ENCODE measurements around the gene TUG1.
A peak's percentile ranks its signal among the peaks of the same experiment; 100 is the strongest.

Gene TUG1

GRCh38 chr22:30968924-30969531 lies at the start of gene TUG1:
Gene TUG1 (plus strand): TSS chr22:30969265.
- peak; percentile 95 to 96 for DNase-seq (ENCODE audit: low read depth in 2 of 2)

GRCh38 chr22:30919973-30920372 lies 49.1 kb upstream of the TUG1 start:
- DNase-seq (ENCODE audit: low read depth in 2 of 2) = no peak

GRCh38 chr22:30920407-30920806 lies 48.7 kb upstream of the TUG1 start:
- peak; percentile 84 for DNase-seq (ENCODE audit: low read depth in 2 of 2)

- DNase-seq (ENCODE audit: low read depth in 2 of 2) = no peak
Measured at GRCh38 chr22:30921108-30921507, 48.0 kb upstream of the TUG1 start.

GRCh38 chr22:30922151-30922611 lies 46.9 kb upstream of the TUG1 start:
- DNase-seq (ENCODE audit: low read depth in 2 of 2) = peak; percentile 70 to 73

- no peak for DNase-seq (ENCODE audit: low read depth in 2 of 2)
Measured at GRCh38 chr22:30923168-30923900, 45.7 kb upstream of the TUG1 start.

GRCh38 chr22:30925667-30926066 lies 43.4 kb upstream of the TUG1 start:
- DNase-seq (ENCODE audit: low read depth in 2 of 2) = no peak

GRCh38 chr22:30926706-30927105 lies 42.4 kb upstream of the TUG1 start:
- DNase-seq (ENCODE audit: low read depth in 2 of 2) = no peak

- no peak for DNase-seq (ENCODE audit: low read depth in 2 of 2)
Measured at GRCh38 chr22:30927806-30928205, 41.3 kb upstream of the TUG1 start.

GRCh38 chr22:30928401-30928800 lies 40.7 kb upstream of the TUG1 start:
- DNase-seq (ENCODE audit: low read depth in 2 of 2) = no peak

GRCh38 chr22:30930228-30930627 lies 38.8 kb upstream of the TUG1 start:
- DNase-seq (ENCODE audit: low read depth in 2 of 2) = no peak

- no peak for DNase-seq (ENCODE audit: low read depth in 2 of 2)
Measured at GRCh38 chr22:30931541-30932300, 37.3 kb upstream of the TUG1 start.

- no peak for DNase-seq (ENCODE audit: low read depth in 2 of 2)
Measured at GRCh38 chr22:30932661-30933060, 36.4 kb upstream of the TUG1 start.

- DNase-seq (ENCODE audit: low read depth in 2 of 2) = no peak
Measured at GRCh38 chr22:30933457-30933856, 35.6 kb upstream of the TUG1 start.

GRCh38 chr22:30934053-30934452 lies 35.0 kb upstream of the TUG1 start:
- DNase-seq (ENCODE audit: low read depth in 2 of 2) = no peak

- DNase-seq (ENCODE audit: low read depth in 2 of 2) = peak in 1 of 2 donors; percentile 32
Measured at GRCh38 chr22:30940685-30941362, 28.2 kb upstream of the TUG1 start.

- no peak for DNase-seq (ENCODE audit: low read depth in 2 of 2)
Measured at GRCh38 chr22:30941363-30941740, 27.7 kb upstream of the TUG1 start.

GRCh38 chr22:30943368-30943767 lies 25.7 kb upstream of the TUG1 start:
- no peak for DNase-seq (ENCODE audit: low read depth in 2 of 2)

- DNase-seq (ENCODE audit: low read depth in 2 of 2) = no peak
Measured at GRCh38 chr22:30944986-30945385, 24.1 kb upstream of the TUG1 start.

- no peak for DNase-seq (ENCODE audit: low read depth in 2 of 2)
Measured at GRCh38 chr22:30945653-30946052, 23.4 kb upstream of the TUG1 start.

- no peak for DNase-seq (ENCODE audit: low read depth in 2 of 2)
Measured at GRCh38 chr22:30946354-30946753, 22.7 kb upstream of the TUG1 start.

GRCh38 chr22:30947173-30947815 lies 21.8 kb upstream of the TUG1 start:
- DNase-seq (ENCODE audit: low read depth in 2 of 2) = no peak
